HG02870 (cell line): ENCODE measurements around the gene TTLL8.
"Not testable (repeated sequence)": the region's sequence is repeated elsewhere in the genome, so short reads cannot be mapped to it uniquely, and the experiment has no call there.

ENCODE experiments used
- ATAC-seq: cut with Tn5 transposase; IDR thresholded peaks from one replicate; pipeline ENCODE4 v1.9.1; 2021; ENCODE audit warnings: mild to moderate bottlenecking, moderate library complexity; ENCODE audit not compliant: unreplicated experiment

The TTLL8 gene

GRCh38 chr22:49992921-49993648, 65.0 kb downstream of the TTLL8 start:
- ATAC-seq = no peak

DNA sequence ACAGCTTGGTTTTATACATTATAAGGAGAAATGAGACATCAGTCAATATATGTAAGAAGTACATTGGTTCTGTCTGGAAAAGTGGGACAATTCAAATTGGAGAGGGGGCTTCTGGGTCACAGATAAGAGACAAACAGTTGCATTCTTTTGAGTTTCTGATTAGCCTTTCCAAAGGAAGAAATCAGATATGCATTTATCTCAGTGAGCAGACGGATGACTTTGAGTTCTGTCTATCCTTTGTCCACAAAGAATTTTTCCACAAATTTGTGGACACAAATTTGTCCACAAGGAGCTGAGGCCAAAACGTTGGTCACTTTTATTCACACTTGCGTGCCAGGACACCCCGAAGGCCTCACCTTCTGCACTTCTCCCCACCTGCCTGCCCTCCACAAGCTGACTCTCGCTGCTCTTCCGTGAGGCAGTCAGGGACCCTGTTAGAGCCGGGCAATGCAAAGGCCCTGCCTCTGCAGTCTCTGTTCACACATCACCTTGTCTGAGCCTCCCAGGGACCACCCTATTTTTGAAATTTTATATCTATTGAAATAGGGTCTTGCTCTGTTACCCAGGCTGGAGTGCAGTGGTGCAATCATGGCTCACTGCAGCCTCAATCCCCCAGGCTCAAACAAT, 66.1 kb downstream of the TTLL8 start:
- ATAC-seq = no peak

- no peak for ATAC-seq
Measured at GRCh38 chr22:49991167-49991566, 66.9 kb downstream of the TTLL8 start.

- ATAC-seq = not testable (repeated sequence)
Measured at GRCh38 chr22:49989826-49990225, 68.3 kb downstream of the TTLL8 start.

DNA sequence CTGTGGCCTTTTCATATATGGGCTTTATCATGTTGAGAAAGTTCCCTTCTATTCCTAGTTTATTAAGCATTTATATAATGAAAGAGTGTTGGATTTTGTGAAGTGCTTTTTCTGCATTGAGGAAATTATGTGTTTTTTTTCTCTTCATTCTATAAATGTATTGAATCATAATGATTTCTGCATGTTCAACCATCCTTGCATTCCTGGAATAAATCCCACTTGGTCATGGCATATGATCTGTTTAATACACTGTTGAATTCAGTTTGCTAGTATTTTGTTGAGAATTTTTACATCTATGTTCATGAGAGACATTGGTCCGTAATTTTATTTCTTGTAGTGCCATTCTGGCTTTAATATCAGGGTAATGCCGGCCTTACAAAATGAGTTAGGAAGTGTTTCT, 71.8 kb downstream of the TTLL8 start:
- no peak for ATAC-seq

DNA sequence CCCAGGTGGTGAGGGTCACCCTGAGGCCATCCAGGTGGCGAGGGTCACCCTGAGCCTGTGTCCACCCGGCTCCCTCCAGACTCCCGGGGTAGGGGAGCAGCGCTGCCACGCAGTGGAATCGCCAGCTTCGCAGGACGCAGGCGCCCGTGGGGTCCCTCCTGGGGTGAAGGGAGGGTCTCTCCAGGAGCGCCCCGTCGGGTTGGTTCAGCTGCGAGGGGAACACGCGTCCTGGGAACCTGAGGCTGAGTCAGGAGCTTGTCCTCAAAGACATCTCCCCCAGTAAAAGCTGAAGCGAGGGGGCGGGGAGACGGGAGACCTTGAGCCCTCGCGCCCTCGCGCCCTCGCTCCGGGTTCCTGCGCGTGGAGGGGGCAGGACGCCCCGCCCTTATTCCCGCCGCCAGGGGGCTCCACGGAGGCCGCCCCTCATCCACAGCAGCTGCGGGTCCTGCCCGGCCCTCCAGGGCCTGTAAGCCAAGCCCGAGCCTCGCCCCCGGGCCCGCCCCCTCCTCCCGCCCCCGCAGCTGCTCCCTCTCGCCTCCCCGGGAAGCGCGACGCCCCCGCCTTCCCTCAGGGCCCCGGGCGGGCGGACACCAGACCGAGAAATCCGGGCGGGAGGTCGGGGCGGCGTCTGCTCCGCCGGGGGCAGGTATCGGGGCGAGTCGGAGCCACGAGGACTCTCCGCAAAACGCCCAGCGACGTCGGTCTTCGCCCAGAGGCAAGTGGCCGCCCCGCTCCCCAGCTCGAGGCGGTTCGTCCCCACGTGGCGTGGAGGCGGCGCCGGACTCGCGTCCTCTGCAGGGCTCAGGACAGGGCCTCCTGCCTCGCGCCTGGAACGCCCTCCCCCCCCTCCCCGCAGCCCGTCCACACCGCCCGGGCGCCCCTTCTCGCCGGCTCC, 74.7 kb downstream of the TTLL8 start:
- no peak for ATAC-seq

DNA sequence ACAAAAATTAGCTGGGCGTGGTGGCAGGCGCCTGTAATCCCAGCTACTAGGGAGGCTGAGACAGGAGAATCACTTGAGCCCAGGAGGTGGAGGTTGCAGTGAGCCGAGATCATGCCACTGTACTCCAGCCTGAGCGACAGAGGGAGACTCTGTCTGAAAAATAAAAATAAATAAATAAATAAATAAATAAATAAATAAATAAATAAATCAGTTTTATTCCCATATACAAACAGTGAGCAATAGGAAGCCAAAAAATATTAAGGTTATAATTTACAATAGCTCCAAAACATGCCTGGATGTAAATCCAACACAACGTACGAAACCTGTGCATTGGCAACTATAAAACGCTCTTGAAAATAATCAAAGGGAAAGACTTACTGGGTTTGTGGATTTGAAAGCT, 76.3 kb downstream of the TTLL8 start:
- not testable (repeated sequence) for ATAC-seq

DNA sequence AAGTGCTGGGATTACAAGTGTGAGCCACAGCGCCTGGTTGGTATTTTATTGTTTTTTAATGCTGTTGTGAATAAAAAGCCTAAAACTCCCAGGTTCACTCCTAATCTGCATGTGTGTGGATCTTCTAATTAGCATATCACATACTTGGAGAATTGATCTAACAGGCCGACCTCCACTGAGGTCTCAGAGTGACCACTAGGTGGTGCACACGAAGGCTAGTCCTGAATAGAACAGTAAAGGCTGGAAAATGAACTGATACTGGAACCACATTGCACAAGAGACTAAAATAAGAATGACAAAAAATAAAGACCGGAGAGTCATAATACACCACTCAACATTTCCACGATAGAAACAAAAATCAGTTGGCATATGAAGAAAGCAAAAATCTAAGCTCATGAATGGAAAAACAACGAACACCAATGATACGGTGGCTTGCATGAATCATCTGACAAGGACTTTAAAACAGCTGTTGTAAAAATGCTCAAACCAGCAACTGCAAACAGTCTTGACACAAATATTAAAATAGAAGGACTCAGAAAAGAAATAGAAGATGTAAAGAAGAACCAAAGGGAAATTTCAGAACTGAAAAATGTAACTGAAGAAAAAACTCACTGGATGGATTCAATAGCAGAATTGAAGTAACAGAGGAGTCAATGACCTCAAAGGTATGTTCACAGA, 78.4 kb downstream of the TTLL8 start:
- no peak for ATAC-seq

- ATAC-seq = no peak
Measured at GRCh38 chr22:49977578-49977977, 80.5 kb downstream of the TTLL8 start.

GRCh38 chr22:49976439-49977175, 81.5 kb downstream of the TTLL8 start:
- ATAC-seq = no peak

GRCh38 chr22:49975543-49976389, 82.3 kb downstream of the TTLL8 start:
- no peak for ATAC-seq

- no peak for ATAC-seq
Measured at GRCh38 chr22:49973018-49973961, 84.8 kb downstream of the TTLL8 start.

DNA sequence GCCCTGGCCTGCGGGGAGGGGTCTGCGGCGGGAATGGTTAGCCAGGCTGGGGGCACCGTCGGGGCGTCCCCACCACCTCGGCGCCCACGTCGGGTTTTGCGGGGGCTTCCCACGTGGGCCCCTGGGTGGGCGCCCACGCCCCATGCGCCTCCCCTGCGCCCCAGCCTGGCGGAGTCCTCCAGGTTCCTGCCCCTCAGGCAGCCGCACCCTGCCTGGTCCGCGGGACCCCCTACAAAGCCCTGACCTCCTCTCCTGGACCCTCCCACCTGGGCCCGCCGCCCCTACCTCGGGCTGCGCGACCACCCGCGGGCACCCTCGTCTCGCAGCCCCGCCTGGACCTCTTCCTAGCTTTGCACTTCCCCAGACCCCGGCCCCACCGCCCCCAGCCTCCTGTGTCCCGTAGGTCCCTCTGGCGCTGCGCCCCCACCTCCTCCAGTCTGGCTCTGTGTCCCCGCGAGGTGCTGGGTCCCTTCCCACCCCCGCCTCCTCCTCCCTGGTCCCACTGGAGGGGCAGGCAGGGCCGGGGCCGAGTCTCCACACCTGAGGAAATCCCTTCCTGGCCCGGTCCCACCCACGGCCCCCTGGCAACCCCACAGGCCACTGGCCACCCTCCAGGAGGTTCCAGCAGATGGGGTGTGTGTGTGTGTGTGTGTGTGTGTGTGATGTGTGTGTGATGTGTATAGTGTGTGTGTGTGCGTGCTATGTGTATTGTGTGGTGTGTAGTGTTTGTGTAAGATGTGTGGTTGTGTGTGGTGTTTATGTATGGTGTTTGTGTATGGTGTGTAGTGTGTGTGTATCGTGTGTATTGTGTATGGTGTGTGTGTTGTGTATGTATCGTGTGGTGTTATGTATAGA, 85.7 kb downstream of the TTLL8 start:
- ATAC-seq = no peak

GRCh38 chr22:49971232-49972162, 86.6 kb downstream of the TTLL8 start:
- peak; percentile 14 for ATAC-seq

DNA sequence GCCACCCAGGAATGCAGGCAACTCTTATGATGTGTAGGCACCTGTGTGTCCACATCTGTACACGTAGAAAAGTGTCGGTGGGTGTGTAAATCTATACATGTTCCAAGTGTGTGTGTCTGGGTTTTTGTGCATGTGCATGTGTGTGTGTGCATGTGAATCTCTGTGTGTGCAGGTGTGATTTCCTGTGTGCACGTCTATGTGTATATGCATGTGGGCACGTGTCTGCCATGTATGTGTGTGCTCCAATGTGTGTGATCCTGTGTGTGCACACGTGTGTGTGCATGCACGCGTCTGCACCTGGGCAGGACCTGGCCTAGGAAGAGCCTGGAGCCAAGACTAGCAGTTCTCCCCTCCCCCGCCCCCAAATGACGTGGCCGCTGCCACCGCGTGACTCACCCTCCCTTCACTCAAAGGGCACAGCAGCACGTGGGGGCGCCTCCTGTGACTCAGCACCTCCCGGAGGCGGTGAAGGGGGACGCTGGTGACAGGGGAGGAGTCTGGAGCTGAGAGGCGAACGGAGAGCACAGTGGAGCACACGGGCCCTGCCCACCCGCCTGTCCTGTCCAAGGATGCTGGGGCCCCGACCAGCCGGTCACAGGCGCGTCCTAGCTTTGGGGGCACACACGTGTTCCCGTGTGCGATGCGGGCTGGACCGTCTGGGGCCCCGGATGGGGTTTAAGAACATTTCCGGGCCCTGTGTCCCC, 87.4 kb downstream of the TTLL8 start:
- peak; percentile 70 for ATAC-seq
